DOHH2 (cell line): Measurements from ENCODE around the gene CCT5.

ENCODE experiments used
- EZH2phosphoT487 ChIP-seq: fragments of 200-600 bp; sonication (generic); IDR thresholded peaks from 2 replicates; pipeline ENCODE4 v1.6.1; 2017; ENCODE audit warnings: borderline replicate concordance, mild to moderate bottlenecking, antibody characterized with exemption, low read length, moderate library complexity, mixed read lengths
- TF ChIP-seq, protein P1 (sequence below): fragments of 200-600 bp; sonication (generic); IDR thresholded peaks from one replicate; pipeline ENCODE4 v1.5.1; 2014; ENCODE audit warnings: antibody characterized with exemption, mild to moderate bottlenecking, low read depth, low read length; ENCODE audit not compliant: poor library complexity, severe bottlenecking

DNA sequence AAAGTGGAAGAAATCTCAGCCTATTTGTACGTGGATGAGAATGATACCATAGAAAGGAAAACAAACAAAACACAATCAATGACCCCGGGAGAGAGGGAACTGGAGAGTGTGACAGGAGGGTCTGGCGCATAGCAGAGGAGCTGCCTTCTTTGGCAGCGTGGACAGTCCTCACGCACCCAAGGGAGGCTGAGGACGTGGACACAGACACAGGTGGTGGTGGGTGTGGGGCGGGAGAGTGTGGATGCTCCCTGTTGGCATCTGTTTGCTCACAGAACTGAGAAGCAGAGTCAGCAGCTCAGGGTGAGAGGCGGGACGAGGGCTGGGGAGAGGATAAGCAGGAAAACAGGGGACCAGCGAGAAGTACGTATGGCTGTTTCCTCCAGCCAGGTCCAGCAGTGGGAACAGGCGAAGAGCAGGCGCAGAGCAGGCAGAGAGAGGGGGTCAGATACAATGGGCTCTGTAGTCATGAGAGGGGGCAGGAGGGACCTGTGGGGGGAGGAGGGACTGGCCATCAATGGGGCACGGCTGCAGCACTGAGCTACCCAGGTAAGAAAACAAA lies 47.6 kb downstream of the CCT5 start:
- TF ChIP-seq, protein P1, sequence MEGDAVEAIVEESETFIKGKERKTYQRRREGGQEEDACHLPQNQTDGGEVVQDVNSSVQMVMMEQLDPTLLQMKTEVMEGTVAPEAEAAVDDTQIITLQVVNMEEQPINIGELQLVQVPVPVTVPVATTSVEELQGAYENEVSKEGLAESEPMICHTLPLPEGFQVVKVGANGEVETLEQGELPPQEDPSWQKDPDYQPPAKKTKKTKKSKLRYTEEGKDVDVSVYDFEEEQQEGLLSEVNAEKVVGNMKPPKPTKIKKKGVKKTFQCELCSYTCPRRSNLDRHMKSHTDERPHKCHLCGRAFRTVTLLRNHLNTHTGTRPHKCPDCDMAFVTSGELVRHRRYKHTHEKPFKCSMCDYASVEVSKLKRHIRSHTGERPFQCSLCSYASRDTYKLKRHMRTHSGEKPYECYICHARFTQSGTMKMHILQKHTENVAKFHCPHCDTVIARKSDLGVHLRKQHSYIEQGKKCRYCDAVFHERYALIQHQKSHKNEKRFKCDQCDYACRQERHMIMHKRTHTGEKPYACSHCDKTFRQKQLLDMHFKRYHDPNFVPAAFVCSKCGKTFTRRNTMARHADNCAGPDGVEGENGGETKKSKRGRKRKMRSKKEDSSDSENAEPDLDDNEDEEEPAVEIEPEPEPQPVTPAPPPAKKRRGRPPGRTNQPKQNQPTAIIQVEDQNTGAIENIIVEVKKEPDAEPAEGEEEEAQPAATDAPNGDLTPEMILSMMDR: no peak
- TF ChIP-seq EZH2phosphoT487: no peak
